ENCODE results near the gene ITGA11.

ITGA11 gene

DNA sequence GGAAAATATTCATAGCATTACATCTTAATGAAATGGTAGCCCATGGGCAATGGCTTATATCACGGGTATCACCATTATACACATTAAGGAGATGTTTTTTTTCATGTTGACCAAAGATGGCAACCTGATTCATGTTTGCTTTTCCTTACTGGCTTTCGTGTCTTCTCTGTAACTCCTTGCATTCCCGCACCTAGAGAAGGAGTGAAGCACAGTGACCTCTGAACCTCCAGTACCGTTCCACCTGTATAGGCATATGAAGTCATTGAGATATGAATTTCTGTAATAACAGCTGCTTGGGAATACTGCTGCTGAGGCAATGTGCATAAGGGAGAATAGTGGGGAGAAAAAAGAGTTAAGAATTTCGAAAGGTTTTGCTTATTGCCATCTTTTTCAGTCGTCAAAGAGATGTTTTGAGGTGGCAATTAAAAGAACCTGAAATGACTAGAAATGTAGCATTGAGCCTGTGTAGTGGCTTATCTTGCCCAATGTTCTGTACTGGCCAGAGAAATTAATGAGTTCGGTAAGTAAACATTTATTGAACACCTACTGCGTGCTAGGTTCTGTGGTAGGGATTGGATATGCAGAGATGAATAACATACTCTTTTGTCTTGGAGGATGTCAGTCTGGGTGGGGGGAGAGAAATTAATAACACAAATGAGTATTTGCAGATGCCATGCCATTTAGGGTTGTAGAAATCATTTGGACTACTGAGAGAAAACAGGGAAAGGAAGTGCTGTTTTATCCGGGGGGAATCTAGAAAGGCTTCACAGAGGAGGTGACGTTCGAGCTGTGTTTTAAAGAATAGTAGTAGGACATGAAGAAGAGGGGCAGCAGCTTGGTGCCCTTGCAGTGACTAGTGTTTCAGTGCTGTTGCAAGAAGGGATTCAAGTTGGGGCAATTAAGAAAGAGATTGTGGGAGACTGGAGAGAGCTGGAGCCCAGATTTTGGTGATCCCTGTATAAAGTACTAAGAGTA is 151.9 kb downstream of the ITGA11 start:
- no peak for DNase-seq

DNA sequence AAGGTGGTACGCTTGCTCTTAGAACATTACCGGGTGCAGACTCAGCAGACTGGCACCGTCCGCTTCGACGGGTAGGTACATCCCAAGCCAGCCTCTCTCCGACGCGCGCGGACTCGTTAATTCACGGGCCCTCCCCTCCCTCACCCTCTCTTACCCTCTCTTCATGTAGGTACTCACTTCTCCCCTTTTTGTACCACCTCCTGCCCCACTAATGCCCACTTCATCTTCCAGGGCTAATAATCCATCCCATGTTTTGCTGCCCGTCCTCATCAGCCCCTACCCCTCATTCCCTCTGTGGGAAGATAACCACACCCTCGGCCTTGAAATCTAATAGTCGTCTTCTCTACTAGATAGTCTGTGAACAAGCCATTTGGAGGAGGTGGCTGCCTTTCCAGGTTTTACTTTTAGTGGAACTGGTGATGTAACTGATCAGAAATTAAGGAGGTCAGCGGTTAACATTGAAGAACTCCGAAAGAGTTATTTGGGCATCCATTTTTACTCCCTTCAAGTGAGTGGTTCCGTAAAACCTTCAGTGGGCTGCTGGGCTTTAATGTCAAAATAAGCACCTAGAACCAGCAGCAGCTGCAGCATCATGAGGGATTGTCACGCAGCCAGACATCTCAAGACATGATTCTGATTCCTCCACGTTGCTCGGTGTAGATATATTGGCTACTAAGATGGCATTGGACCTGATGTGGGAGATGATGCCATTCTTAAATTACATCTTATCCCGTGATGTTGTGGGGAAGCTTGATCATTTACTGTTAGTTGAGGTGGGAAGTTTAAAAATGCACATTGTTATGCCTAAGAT is 153.2 kb downstream of the ITGA11 start:
- no peak for DNase-seq

DNA sequence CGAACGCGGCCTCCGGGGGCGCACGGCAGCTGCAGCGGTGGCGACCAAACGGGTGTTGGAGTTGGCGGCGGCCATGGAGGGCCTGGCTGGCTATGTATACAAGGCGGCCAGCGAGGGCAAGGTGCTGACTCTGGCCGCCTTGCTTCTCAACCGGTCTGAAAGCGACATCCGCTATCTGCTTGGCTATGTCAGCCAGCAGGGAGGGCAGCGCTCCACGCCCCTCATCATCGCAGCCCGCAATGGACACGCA is 153.7 kb downstream of the ITGA11 start:
- DNase-seq = no peak

DNA sequence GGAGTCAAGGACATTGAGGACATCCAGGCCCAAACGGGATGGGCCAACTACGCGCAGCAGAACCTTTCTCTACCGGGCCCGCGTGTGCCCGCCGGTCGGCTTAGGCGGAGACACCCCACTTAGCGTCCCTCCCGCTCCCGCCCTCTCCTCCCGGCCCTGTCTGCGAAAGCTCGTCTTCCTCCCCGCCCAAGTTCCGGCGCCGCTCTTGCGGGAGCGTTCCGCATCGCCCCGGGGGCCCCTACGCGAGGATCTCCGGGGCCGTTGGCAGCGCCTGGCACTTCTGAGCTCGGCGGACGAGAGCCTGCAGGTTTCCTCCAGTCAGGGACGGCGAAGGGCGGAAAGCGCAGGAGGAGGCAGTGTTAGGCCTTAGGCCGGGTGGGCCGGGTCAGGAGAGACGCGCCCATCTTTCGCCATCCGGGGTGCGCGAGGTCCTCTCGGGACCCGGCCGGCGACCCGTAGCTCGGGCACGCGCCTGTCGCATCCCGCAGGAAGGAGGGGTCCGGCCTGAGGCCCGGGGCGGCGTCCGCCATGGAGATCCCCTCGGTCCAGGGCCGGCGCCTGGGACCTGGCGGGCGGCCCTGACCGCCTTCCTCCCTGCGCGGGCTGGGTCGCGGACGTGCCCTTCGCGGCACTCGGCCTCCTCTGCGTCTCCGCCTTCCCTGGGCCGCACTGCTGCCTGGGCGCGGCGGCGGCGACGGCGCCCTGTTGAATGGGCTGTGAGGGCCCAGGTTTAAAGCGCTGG is 154.2 kb downstream of the ITGA11 start, which contains the start of gene FEM1B:
Gene FEM1B (plus strand): TSS at position 143 of the 742 bp plus-strand sequence. CDS start 673 bp downstream, outside the sequence.
- peak; percentile 88 for DNase-seq

DNA sequence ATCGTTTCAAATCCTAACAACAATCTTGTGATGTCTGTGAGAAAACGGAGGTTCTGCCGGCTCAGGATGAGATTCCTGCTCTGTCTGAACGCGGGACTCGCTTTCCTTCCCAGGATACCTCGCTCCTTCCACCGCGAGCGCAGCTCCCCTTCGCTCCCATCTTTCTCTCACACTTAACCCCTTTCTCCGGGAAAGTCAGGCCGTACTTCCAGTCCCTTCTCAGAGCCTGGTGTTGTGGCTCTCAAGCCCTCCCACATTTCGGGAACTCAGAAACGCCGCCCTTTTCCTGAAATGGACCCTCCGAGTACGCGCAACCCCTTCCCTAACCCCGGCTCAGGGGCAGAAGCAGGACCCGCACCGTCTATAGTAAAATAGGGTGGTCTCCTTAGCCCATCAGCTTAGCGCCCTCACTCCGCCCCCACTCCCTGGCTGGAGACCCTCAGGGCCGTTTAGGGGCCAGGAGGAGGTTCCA is 154.8 kb downstream of the ITGA11 start:
- DNase-seq = no peak

DNA sequence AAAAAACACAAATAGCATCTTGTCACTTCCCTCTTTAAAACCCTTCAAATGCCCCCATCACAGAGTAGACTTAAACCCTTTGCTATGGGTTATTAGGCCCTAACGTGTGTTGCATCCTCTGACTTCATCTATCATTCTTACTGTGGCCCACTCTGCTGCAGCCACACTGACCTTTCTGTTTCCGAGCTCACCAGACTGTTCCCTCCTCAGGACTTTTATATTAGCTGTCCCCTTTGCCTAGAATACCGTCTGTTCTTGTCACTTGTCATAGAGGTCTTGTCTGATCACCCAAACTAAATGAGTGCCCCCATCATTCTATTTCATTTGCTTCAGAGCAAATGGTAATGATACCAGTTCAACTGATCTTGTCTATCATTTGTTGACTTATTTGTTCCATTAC is 155.3 kb downstream of the ITGA11 start:
- DNase-seq = no peak

DNA sequence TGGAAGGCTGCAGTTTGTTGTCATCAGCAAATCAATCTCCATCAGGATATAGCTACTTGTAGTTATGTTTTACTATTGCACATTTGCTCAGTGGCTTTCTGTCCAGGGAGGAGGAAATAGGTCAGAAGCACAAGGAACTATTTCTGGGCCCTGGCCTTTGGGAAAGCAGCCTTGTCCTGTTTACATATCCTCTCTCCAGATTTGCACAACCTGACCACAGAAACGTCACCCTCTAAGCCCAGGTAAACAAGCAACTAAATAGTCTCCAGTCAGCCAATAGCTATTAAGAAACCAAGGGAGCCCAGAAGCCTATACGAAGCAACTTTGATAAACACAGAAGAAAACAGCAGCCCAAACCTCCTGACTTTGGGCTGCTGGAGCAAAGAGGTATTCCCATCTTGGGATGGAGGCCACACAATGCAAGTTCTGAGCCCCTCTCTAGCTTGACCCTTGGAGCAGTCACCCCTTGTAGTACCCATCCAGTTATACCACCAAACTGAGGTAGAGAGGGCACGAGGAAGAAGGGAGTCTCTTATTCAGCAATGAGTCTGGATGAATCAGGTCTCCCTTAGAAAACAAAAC is 156.7 kb downstream of the ITGA11 start:
- DNase-seq = no peak

DNA sequence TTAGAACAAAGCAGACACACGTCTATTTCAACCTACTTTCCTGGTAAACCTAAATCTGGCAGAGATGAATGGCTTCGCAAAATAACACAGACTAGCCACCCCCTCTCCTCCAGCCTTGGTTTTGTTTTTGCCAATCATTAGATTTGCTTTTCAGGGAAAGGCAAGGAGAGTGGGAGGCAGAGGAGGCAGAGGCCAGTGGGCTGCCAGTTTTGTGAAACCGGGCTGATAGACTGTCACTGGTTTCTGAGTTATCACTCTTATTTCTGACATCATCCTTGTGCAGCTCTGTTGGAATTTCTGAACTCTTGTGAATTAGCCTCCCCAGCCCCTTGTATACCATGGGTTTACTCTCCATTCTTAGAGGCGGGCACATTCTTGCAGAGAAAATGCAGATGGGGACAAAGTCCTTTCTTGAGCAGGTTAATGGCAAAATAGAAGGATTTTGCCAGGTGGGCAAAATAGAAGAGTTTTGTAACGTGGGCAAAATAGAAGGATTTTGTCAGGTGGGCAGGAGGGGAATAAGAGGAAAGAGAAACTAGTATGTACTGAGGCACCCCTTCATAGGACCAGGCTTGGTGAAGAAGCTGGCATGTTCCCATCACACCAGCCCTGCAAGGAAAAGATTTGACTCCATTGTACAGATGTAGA is 157.6 kb downstream of the ITGA11 start:
- no peak for DNase-seq

DNA sequence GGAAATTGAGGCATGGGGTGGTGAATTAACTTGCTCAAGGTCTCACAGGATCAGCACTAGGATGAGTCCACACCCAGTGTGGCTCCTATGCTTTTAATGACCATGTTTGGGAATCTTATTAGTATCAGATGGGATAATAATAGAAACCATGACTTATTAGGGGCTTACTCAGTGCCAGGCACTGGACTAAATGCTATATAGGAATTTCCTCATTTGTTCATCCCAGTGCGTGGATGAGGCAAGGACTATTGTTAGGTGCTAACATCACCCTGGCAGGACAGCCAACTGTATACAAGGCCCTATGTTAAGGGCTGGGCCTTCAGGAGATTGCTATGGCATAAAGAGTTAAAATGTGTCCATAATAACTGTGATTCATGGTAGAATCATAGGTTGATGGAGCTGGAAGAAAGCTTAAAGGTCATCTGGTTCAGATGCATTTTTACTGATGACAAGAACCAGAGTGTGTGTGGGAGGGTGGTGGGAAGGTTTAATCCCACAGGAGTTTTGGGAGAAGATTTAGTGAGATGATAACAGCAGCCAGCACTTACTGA is 159.2 kb downstream of the ITGA11 start:
- DNase-seq = no peak

DNA sequence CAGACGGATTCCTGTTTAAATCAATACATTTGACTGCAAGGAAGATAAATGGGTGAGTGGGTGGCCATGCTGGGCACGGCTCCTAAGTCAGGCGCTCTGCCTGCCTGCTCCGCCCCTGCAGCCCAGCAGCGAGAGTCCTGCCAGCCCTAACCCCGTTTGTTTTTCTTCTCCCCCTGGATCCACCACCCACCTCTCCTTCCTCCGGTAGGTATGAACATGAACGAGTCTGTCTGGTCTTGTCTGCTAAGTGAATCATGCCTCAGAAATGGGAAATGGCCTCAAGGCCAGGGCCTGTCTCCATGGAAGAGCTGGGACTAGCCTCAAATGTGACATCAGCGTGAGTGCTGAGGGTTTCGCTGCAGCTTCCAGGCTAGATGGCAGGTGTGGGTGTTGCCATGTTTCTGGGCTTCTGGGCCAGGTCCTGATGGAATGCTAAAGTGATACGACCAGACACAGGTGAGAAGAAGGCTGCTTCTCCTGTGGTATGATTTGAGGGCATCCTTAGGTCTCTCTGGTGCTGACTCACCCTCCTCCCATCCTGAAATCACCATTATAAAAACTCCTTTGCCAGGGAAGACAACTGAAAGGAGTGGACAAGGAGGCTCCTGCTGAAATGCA is 160.0 kb downstream of the ITGA11 start:
- DNase-seq = no peak

DNA sequence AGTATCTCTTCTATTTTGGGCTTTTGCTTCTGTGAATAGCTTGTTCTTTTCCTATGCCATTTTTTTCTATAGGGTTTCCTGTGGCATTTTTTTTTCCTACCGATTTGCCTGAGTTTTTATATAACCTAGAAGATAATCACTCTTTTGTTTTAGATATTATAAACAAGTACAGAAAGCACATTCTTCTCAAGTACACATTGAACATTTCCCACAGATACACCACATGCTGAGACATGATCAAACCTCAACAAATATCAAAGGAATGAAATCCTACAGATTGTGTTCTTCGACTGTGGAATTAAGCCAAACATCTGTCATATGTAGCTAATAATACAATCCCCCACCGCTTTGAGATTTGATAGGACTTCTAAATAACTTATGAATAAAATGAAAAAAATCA is 163.6 kb downstream of the ITGA11 start:
- no peak for DNase-seq

DNA sequence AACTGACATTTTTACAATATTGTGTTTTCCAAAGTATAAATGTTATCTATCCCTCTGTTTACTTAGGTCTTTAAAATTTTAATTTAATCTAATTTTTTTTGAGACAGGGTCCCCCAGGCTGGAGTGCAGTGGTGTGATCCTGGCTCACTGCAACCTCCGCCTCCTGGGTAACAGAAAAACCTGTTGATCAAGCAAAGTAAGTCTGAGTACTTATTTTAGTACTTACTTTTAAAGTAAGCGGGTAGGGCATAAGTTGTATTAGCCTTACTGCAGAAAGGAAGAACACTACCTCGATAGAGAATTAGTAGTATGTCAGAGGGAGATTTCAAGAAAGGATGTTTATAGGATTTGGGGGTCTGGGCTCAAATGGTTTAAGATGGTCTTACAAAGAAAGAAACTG is 166.3 kb downstream of the ITGA11 start:
- no peak for DNase-seq

DNA sequence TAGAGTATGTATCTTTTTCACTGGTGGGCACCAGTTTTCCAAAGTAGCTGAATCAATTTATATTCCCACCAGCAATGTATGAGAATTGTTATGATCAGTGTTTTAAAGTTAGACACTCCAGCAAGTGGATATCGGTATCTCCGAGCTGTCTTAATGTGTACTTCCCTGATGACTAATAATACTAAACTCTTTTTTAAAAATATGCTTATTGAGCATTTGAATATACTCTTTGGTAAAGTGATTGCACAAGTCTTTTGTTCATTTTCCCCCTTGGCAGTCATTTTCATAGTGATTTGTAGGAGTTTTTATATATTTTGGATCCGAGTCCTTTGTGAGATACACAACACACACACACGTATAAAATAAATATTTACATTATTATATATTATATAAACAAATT is 166.9 kb downstream of the ITGA11 start:
- no peak for DNase-seq

DNA sequence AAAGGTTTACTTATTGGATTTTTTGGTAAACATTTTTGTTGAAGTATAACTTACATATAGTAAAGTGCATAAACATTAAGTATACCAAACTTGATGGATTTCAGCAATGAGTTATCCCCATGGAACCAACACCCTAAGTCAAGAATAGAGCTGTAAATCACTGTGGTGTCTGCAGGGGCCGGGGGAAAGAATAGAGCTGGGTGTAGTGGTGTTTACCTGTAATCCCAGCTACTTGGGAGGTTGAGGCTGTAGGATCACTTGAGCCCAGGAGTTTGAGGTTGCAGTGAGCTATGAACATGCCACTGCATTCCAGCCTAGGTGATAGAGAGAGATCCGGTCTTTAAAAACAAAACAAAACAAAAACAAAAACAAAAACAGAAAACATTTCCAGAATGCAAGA is 167.7 kb downstream of the ITGA11 start:
- DNase-seq = no peak

DNA sequence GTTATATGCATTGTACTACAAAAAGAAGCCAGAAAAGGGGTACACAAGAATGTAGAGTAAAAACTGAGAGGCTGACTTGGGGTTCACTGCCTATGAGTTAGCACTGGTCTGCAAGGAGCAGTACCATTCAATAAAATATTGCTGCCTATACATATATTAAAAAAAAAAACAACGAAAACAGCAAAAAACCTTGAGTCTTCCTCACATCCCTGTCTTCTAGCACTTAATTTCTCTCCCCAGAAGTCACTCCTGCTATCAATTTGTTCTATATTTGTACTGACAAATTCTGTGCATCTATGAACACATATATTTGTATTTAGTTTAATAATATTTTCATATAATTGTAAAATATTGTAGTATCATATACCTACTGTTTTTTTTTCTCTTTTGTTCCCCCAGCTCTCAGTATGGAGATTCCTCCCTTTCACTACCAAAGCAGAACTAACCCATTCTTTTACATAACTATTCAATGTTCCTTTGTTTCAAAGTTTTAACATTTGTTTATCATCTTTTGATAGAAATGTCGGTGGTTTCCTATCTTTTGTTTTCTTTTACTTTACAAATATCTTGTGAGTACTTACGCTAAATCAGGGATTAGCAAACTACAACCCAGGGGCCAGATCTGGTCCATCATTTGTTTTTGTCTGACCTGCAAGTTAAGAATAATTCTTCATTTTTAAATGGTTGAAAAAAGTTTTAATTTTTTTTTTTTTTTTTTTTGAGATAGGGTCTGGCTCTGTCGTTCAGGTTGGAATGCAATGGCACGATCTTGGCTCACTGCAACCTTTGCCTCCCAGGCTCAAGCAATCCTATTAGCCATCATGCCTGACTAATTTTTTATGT is 169.2 kb downstream of the ITGA11 start:
- DNase-seq = no peak

DNA sequence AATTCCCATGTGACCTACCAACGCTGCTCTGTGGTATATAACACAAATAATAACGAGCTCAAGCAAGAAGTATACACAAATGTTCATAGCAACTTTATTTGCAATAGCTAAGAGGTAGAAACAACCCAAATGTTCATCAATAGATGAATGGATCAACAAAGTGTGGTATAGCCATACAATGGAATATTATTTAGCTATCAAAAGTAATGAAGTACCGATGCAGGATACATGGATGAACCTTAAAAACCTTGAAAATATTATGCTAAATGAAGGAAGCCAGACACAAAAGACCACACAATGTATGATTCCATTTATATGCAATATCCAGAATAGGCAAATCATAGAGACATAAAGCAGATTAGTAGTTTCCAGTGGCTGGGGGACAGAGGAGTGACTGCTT is 170.0 kb downstream of the ITGA11 start:
- no peak for DNase-seq

DNA sequence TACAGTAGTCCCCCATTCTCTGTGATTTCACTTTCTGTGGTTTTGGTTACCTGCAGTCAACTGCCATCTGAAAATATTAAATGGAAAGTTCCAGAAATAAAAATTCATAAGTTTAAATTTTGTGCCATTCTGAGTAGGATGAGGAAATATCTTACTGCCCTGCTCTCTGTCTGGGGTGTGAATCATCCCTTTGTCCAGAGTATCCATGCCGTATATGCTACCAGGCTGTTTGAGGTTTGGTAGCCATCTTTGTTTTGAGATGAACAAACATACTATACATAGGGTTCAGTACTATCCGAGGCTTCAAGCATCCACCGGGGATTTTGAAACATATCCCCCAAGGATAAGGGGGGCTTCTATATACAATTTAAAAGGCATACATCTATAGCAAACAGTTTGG is 170.7 kb downstream of the ITGA11 start:
- DNase-seq = no peak

DNA sequence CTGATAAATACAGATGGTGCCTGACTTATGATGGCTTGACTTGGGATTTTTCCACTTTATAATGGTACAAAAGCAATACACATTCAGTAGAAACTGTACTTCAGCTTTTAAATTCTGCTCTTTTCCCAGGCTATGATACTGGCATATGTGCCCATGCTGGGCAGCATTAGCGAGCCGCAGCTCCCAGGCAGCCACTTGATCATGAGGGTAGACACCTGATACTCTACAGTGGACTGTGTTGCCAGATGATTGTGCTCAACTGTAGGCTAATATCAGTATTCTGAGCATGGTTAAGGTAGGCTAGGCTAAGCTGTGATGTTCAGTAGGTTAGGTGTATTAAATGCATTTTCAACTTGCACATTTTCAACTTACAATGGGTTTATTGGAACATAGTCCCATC is 172.1 kb downstream of the ITGA11 start:
- DNase-seq = no peak

DNA sequence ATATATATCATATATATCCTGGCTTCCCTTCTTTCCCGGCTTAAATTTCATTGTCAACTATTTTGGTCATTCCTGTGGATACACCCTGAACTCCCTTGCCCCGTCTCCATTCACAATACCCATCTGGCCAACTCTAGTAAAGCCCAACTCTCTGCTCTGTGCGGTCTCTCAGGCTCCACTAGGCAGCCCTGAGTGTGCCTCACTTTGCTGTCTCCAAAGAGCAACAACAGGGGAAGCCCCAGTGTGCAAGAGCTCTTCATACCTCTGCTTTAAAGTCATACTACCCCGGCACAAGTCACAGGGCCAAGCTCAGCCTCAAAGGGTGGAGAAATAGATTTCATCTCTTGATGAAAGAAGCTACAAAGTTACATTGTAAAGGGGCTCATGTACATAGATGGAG is 173.3 kb downstream of the ITGA11 start:
- peak; percentile 32 for DNase-seq

DNA sequence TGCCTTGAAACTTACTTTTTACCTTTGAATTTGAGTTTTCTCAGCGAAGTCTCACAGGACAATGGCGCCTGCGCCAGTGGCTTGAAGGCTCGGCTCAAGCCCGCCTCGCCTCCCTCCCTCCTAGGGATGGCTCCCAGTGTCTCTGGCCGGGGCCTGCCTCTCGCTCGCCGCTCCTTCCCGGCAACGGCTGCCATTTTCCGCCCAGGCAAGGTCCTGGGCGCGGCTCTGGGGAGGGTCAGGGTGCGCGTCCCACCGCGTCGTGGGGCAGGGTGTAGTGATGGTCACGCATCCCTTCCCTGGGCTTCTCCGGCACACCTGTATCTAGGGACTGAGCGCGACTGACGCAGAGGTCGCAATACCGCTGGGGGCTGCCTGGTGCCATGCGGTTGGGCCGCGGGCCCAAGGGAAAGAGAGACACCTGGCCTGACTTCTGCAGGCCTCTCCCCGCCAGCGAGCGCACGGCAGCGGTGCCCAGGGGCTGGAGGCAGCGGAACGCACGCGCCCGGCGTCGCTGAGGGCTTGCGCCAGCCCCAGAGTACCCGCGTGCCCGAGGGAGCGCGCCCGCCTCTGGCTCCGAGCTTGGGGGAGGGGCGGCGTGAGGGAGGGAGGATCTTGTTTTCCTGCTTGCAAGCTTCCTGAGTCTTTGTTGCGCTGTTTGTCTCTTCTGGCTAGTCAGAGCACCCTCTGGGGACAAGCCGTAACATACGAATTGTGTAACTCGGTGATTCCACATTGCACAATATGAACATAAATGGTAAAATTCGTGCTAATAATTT is 175.1 kb downstream of the ITGA11 start:
- peak; percentile 86 for DNase-seq

Measured in CD4-positive, alpha-beta T cell treated with Interleukin-6 for 4 hours (primary cell).